ENCODE measurements around the gene FAM124B. TPM values are rescaled to one million over a fixed set of nuclear protein-coding genes. Genes with fewer than 3 reads are reported as not detected.
A peak's percentile ranks its signal among the peaks of the same experiment; 100 is the strongest.

The FAM124B gene
- total RNA-seq, 4 donors from 2014 or later = 0.30 to 5.2 (median 1.1) TPM

DNA sequence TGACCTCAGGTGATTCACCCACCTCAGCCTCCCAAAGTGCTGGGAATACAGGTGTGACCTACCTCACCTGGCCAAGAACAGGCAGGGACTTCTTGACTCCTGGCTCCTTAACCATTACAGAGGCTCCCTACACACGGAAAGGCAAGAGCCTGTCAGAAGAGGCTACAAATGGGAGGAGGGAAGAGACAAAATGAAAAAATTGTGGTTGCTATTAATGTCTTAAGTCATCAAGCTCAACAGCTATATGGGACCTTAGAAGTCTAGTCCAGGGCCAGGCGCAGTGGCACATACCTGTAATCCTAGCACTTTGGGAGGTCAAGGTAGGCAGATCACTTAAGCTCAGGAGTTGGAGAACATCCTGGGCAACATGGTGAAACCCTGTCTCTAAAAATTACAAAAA, 11.5 kb upstream of the FAM124B start:
- 87% methylated on average over 2 of the region's 2 CpGs for WGBS
- H3K9me3 ChIP-seq = no peaks in the 10 kb centered on the region
- peak overlapping the region; percentile 82 for H3K27ac ChIP-seq

DNA sequence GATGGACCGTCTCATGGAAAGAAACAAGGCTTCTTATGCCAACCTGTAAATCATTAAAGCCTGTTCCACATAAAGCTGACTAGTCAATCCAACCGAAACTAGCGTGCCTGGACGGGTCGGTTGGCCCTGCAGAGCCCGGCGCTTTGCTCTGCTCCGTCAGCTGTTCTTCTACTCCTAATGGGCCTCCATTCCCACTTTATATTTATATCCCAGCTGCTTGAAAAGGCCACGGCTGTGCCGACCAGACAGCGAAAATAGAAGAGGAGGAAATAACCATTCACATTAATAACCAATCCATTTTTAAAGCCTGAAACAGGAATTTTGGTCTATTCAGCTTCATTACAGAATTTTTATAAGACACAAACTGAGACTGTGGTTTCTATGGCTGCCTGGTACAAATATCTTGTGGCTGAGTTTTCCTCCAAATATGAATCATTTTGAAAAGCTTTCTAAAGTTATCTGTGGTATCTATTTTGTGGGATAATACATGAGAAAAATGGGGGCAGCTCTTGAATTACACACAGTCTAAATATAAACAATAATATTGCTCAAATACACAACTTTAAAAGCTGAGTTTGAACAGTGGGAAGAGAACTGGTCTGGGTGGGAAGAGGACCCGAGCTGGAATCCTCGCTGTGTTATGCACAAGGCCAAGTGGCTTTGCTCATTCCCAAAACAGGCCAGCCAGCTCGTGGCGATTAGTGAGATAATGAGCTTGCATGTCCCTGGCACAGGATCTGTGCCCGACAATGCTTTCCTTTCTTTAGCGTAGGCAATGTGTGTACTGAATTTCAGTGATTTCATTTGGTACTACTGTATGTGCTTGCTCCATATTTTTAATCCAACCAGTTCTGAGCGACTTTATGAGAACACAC, 10.5 kb upstream of the FAM124B start:
- peak overlapping the region; percentile 11 for H3K4me3 ChIP-seq
- no peaks in the 10 kb centered on the region for H3K27me3 ChIP-seq
- TF ChIP-seq POLR2A (IDR thresholded peaks at IDR 0.05) (no peak), EP300 (IDR thresholded peaks at IDR 0.05) (no peak), POLR2AphosphoS5 (IDR thresholded peaks at IDR 0.05) (no peak)
- TF ChIP-seq, protein P1, sequence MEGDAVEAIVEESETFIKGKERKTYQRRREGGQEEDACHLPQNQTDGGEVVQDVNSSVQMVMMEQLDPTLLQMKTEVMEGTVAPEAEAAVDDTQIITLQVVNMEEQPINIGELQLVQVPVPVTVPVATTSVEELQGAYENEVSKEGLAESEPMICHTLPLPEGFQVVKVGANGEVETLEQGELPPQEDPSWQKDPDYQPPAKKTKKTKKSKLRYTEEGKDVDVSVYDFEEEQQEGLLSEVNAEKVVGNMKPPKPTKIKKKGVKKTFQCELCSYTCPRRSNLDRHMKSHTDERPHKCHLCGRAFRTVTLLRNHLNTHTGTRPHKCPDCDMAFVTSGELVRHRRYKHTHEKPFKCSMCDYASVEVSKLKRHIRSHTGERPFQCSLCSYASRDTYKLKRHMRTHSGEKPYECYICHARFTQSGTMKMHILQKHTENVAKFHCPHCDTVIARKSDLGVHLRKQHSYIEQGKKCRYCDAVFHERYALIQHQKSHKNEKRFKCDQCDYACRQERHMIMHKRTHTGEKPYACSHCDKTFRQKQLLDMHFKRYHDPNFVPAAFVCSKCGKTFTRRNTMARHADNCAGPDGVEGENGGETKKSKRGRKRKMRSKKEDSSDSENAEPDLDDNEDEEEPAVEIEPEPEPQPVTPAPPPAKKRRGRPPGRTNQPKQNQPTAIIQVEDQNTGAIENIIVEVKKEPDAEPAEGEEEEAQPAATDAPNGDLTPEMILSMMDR (IDR thresholded peaks at IDR 0.05) = no peak
- peak overlapping the region; percentile 82 for H3K27ac ChIP-seq
- H3K4me1 ChIP-seq = peaks cover 22% of the 10 kb centered on the region
- WGBS = 31% methylated on average over 18 of the region's 18 CpGs
- no peak for DNase-seq (ENCODE audit: low spot score in 2 of 2)
- H3K36me3 ChIP-seq = no peaks in the 10 kb centered on the region
- H3K9me3 ChIP-seq = no peaks in the 10 kb centered on the region

More for the DNA sequence above, 11.5 kb upstream of the FAM124B start:
- H3K4me3 ChIP-seq = no peak overlapping the region
- no peak for TF ChIP-seq POLR2A (IDR thresholded peaks at IDR 0.05)
- no peak for TF ChIP-seq POLR2AphosphoS5 (IDR thresholded peaks at IDR 0.05)
- TF ChIP-seq EP300 (IDR thresholded peaks at IDR 0.05) = no peak
- TF ChIP-seq, protein P1 (IDR thresholded peaks at IDR 0.05) = no peak
- H3K36me3 ChIP-seq = no peaks in the 10 kb centered on the region
- DNase-seq (ENCODE audit: low spot score in 2 of 2) = no peak
- H3K27me3 ChIP-seq = no peaks in the 10 kb centered on the region
- H3K4me1 ChIP-seq = peaks cover 26% of the 10 kb centered on the region

DNA sequence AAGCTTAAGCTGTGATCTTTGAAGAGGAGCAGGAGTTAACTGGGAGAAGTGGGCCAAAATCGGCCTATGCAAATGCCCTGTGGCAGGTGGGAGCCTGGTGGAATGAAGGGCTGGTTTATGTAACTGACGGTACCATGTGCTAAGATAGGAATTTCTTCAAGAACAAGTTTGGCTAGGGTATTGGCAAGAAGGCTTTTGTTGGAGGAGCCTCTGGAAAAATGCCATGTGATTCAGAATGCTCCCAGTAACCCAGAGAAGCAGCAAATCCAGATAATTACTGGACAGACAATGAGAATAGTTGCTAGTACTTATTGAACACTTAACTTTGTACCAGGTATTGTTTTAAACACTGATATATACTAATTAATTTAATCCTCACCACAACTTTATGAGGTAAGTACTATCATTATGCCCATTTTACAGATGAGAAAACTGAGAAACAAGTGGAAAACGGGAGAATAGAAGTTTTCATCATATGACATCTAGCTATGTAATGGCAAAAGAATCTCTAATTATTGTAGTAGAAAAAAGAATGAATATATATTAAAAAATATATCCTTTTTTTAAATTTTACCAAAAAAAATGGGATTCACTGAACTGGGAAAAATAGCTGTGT, 9.1 kb upstream of the FAM124B start:
- H3K27ac ChIP-seq = peak overlapping the region; percentile 82
- TF ChIP-seq, protein P1 (IDR thresholded peaks at IDR 0.05) = no peak
- TF ChIP-seq EP300 (IDR thresholded peaks at IDR 0.05) (no peak), POLR2AphosphoS5 (IDR thresholded peaks at IDR 0.05) (no peak), POLR2A (IDR thresholded peaks at IDR 0.05) (no peak)
- 51% methylated on average over 3 of the region's 3 CpGs for WGBS

DNA sequence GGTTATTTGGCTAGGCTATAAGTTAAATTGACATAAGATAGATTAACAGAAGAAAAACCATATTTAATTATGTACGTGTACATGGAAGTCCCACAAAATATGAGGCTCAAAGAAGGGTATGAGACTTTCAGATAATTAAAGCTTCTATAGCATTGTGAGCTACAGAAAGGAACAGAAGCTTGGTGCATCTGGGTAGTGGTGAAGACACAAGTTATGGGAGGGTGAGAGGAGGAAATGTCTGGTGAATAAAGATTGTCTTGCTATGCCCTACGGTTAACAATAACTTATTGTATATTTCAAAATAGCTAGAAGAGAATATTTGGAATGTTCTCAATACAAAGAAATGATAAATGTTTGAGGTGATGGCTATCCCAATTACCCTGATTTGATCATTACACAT, 6.8 kb upstream of the FAM124B start:
- H3K4me3 ChIP-seq = no peak overlapping the region
- H3K4me1 ChIP-seq = peaks cover 16% of the 10 kb centered on the region
- H3K27ac ChIP-seq = no peak overlapping the region
- no peaks in the 10 kb centered on the region for H3K36me3 ChIP-seq
- WGBS = 76% methylated on average over 2 of the region's 2 CpGs
- DNase-seq (ENCODE audit: low spot score in 2 of 2) = no peak
- no peaks in the 10 kb centered on the region for H3K9me3 ChIP-seq
- TF ChIP-seq POLR2A (IDR thresholded peaks at IDR 0.05) = no peak
- TF ChIP-seq, protein P1 (IDR thresholded peaks at IDR 0.05) = no peak
- TF ChIP-seq POLR2AphosphoS5 (IDR thresholded peaks at IDR 0.05) = no peak
- TF ChIP-seq EP300 (IDR thresholded peaks at IDR 0.05) = no peak
- no peaks in the 10 kb centered on the region for H3K27me3 ChIP-seq

More for the DNA sequence above, 9.1 kb upstream of the FAM124B start:
- Histone ChIP-seq H3K4me3 (no peak overlapping the region), H3K36me3 (no peaks in the 10 kb centered on the region), H3K27me3 (no peaks in the 10 kb centered on the region), H3K9me3 (no peaks in the 10 kb centered on the region), H3K4me1 (peaks cover 16% of the 10 kb centered on the region)
- no peak for DNase-seq (ENCODE audit: low spot score in 2 of 2)

DNA sequence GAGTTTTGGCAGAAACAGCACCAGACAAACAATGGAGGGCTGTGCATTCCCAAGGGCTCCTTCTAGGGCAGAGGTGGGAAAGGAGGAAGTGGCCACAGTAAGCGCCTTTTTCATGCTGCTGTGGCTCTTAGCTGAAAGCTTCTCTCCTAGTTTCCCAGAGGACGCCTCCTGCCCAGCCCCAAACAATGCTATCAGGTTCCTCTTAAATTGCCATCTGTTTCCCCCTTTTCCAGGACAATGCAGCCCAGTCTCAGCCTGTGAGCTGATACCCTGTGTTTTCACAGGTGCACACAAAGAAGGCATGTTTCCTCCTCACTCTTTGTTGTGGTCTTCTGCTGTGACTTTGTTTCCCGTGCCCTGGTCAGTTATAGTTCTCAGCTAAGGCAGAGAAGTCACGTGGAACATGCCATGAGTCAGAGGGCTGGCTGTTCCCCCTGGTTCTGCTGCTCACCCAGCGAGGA, 5.4 kb upstream of the FAM124B start:
- TF ChIP-seq POLR2AphosphoS5 (IDR thresholded peaks at IDR 0.05) = no peak
- TF ChIP-seq EP300 (IDR thresholded peaks at IDR 0.05) = no peak
- TF ChIP-seq, protein P1 (IDR thresholded peaks at IDR 0.05) = no peak
- no peak for TF ChIP-seq POLR2A (IDR thresholded peaks at IDR 0.05)
- Histone ChIP-seq H3K4me1 (peaks cover 8% of the 10 kb centered on the region), H3K27me3 (no peaks in the 10 kb centered on the region), H3K9me3 (no peaks in the 10 kb centered on the region), H3K4me3 (no peak overlapping the region), H3K27ac (no peak overlapping the region), H3K36me3 (no peaks in the 10 kb centered on the region)
- no peak for DNase-seq (ENCODE audit: low spot score in 2 of 2)
- WGBS = 70% methylated on average over 5 of the region's 5 CpGs

Measured in suprapubic skin (tissue), 4 donors.